Kidney epithelial cell (primary cell): ENCODE results near the gene DHRS12. TPM values are rescaled to one million over a fixed set of nuclear protein-coding genes. Genes with fewer than 3 reads are reported as not detected.

Experiments
- DNase-seq: peaks from one replicate; pipeline ENCODE4 v3.0.0-alpha.2; 2010; ENCODE audit warnings: low read depth
- H3K27me3 ChIP-seq: 2 replicates; pipeline ENCODE4 v1.6.0; 2011; ENCODE audit warnings: low read length; ENCODE audit not compliant: control insufficient read depth, insufficient read depth
- H3K36me3 ChIP-seq: 2 replicates; pipeline ENCODE4 v1.5.1; 2011; ENCODE audit warnings: low read length; ENCODE audit not compliant: control insufficient read depth, insufficient read depth
- H3K4me3 ChIP-seq: 2 replicates; pipeline ENCODE4 v1.5.1; 2011; ENCODE audit warnings: low read depth, mild to moderate bottlenecking, control low read depth, low read length
- total RNA-seq: library from RNA; depleted of rRNA; stranded (reverse); fragments of >200 nt; gene quantifications from 2 replicates; pipeline ENCODE4 v1.2.3, GENCODE V29; 2015
- TF ChIP-seq, protein P1 (sequence below): IDR thresholded peaks from 2 replicates; pipeline ENCODE4 v1.5.1; 2011; ENCODE audit warnings: mild to moderate bottlenecking, moderate library complexity, low read length, control low read depth, inconsistent platforms; ENCODE audit not compliant: insufficient read depth, poor library complexity, severe bottlenecking

The DHRS12 gene
- total RNA-seq, 1 donor from 2014 or later: 11.7 TPM

DNA sequence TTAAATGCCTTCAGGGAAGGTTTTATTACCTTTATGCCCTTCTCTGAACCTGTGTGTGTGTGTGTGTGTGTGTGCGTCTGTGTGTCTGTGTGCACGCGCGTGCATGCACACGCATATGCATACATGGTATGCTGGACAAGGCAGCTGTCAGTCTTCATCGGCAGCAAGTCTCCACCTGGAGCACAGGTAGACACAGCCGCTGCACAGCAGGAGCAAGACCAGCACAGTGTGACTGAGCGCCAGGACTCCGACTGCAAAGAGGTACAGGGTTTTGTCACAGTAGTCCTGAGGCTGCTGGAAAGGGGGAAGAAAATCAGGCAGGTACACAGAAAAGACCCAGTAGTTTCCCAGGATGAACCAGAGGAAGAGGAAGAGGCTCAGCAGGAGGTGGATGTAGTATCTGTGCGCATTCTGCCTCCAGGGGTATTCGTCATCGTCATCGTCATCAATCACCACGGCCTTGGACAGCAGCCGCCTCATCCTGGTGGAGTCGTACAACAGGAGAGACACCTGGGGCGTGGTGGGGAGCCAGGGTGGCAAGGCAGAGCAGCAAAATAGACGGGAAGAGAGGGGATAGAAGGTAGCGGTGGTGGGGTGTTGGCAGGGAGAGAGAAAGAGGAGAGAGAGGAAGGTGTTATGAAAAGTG, 12.8 kb upstream of the DHRS12 start:
- H3K36me3 ChIP-seq: no peaks in the 10 kb centered on the region
- TF ChIP-seq, protein P1, sequence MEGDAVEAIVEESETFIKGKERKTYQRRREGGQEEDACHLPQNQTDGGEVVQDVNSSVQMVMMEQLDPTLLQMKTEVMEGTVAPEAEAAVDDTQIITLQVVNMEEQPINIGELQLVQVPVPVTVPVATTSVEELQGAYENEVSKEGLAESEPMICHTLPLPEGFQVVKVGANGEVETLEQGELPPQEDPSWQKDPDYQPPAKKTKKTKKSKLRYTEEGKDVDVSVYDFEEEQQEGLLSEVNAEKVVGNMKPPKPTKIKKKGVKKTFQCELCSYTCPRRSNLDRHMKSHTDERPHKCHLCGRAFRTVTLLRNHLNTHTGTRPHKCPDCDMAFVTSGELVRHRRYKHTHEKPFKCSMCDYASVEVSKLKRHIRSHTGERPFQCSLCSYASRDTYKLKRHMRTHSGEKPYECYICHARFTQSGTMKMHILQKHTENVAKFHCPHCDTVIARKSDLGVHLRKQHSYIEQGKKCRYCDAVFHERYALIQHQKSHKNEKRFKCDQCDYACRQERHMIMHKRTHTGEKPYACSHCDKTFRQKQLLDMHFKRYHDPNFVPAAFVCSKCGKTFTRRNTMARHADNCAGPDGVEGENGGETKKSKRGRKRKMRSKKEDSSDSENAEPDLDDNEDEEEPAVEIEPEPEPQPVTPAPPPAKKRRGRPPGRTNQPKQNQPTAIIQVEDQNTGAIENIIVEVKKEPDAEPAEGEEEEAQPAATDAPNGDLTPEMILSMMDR: no peak
- H3K27me3 ChIP-seq: peaks cover 29% of the 10 kb centered on the region
- DNase-seq: no peak
- H3K4me3 ChIP-seq: no peak overlapping the region

DNA sequence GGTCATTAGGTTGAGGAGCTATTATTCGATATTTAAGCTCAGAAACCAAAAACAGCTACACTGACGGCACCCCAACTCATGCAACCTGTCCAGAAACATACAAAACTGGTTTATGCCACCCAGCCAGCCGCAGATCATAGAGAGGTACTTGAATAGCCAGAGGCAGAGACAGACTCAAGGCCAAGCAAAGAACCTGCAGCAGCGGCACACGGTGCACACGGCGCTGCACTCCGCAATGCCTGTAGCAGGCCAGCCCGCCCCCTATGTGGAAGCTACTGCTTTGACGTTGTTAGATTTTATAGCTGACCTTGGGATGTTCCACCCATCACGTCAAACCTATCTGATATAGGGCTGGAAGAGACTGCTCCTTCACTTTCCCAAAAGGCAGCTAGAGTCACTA, 11.9 kb upstream of the DHRS12 start:
- Histone ChIP-seq H3K36me3 (no peaks in the 10 kb centered on the region), H3K27me3 (peaks cover 29% of the 10 kb centered on the region), H3K4me3 (no peak overlapping the region)
- DNase-seq: no peak
- TF ChIP-seq, protein P1: no peak

DNA sequence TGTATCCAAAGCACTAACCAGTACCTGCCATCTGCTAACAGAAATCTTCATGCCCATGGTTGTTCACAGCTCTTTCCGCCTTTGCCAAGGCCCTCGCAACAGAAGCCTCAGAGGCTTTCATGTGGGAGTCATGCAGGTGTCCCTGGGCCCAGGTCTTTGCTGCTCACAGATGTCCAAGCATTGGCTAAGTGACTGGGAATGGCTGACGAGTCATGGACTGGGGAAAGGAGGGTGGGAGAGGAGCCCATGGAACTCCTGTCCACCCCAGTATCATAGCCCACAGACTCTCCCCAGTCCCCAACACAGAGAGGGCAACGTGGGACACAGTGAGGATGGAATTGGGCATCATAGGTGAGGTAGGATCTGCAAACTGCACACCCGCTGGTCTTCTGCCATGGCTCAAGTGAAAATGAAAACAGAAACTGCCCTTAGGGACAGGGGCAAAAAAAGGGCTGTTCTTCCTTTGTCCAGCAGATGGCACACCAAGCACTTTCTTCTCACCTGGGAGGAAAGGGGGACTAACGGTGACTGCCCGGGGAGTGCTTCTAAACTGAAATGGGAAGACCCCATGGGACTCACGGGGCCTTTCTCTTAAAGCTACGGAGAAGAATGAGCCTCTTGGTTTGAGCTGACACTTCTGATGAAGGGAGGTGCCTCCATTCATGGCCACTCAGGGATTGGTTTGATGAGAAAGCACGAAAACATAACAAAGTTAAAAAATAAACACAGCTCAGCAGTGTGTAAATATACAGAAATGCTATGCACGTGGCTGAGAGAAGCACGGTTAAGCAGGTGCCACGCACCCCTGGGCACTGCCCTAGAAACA, 11.1 kb upstream of the DHRS12 start:
- no peak for DNase-seq
- no peaks in the 10 kb centered on the region for H3K36me3 ChIP-seq
- peaks cover 29% of the 10 kb centered on the region for H3K27me3 ChIP-seq
- TF ChIP-seq, protein P1: peak; percentile 83
- peak overlapping the region; percentile 4 for H3K4me3 ChIP-seq

DNA sequence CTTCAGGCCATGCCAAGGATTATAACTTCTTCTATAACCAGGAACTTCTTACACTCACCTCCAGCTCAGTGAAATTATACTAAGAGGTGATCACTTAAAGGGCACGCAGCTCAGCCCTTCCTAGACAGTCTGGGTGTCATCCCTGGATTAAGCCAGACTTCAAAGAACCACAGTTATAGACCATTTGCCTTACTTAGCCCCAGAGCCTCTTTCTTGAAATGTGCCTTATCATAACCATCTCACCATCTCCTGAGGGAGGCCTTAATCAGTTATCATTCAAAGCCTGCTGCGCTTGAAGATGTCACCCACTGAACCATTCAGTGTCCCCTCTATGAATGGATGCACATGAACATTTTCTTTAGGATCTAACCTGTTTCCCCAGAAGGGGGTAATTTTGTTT, 10.1 kb upstream of the DHRS12 start:
- no peak for DNase-seq
- no peaks in the 10 kb centered on the region for H3K36me3 ChIP-seq
- TF ChIP-seq, protein P1: no peak
- H3K27me3 ChIP-seq: peaks cover 24% of the 10 kb centered on the region
- H3K4me3 ChIP-seq: no peak overlapping the region

DNA sequence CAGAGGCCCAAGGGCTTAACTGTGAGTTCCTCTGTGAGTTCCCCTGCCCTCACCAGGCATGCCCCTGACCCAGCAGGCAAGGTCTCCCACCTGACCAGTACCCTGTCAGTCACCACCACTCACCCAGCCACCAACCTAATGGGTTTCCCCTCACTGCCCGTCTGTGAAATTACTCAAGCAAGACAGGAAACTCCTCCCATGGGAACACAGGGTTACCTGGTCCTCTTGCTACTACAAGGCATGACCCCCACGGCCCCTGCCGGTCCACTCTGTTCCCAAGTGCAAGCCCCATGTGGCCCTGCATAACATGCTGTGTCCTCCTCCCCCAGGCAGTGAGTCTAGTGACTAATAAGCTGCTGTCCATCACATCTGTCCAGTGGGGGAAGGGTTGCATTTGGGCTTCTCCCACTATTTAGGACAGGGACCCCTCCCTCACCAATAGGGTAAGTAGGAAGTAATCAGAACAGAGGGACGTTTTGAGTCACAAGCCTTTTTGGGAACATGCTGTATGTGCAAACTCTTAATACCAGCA, 8.0 kb upstream of the DHRS12 start:
- Histone ChIP-seq H3K27me3 (peaks cover 13% of the 10 kb centered on the region), H3K36me3 (no peaks in the 10 kb centered on the region), H3K4me3 (no peak overlapping the region)
- no peak for DNase-seq
- TF ChIP-seq, protein P1: no peak
